ENCODE measurements around the gene SAMD1.

The SAMD1 gene

GRCh38 chr19:14120497-14120780, 29.9 kb upstream of the SAMD1 start:
- no peak for TF ChIP-seq CTCF (IDR thresholded peaks at IDR 0.05; ENCODE audit: poor library complexity, severe bottlenecking)
- Histone ChIP-seq H3K27ac (ENCODE audit: poor library complexity, severe bottlenecking) (no peak overlapping the region), H3K4me1 (ENCODE audit: insufficient read depth, poor library complexity, severe bottlenecking) (peaks cover 8% of the 10 kb centered on the region), H3K4me3 (ENCODE audit: severe bottlenecking) (no peak overlapping the region), H3K36me3 (ENCODE audit: low read depth) (peaks cover 14% of the 10 kb centered on the region), H3K9me3 (ENCODE audit: severe bottlenecking) (no peaks in the 10 kb centered on the region), H3K27me3 (ENCODE audit: insufficient read depth, poor library complexity, severe bottlenecking) (no peaks in the 10 kb centered on the region)
- DNase-seq (ENCODE audit: low spot score) (no peak), ATAC-seq (ENCODE audit: low read depth) (no peak)

DNA sequence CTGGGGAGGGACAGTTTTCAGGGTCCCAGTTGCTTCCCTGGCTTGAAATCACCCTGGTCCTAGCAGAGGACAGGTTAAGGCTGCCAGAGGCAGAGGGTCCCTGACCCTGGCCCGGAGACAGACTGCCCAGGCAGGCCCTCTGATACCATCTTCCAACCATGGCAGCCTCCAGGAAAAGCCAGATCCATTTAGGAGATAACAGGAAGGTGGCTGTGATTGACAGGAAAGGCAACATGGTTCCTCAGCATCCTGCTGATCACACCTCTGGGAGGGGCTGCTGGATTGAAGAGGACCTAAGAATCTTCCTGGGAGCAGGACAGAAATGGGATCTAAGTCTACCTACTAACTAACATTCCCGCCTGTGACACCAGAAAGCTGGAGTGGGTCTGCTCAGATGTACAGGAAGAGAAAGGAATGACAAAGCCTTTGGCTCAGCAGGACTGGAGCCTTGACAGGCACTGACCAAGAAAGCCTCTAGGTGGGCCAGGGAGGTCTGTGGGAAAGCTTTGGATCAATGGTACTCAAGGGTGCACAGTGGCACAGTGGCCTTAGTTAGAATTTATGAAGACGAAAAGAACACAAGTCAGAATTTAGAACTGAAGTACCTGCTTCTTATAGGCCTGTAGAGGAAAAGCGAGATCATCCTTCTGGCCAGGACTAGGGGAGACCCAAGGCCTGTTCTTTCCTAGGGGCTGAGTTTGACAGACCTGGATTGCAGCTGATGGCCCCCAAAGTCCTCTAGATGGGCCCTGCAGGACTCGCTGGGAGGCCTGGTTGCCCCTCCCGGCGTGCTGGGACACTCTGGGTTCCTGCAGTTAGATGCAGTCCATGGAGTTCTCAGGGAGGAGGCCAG, 29.3 kb upstream of the SAMD1 start:
- no peak for TF ChIP-seq CTCF (IDR thresholded peaks at IDR 0.05; ENCODE audit: poor library complexity, severe bottlenecking)

GRCh38 chr19:14119146-14119545, 28.6 kb upstream of the SAMD1 start:
- Histone ChIP-seq H3K27me3 (ENCODE audit: insufficient read depth, poor library complexity, severe bottlenecking) (no peaks in the 10 kb centered on the region), H3K27ac (ENCODE audit: poor library complexity, severe bottlenecking) (peak overlapping the region; percentile 67), H3K4me1 (ENCODE audit: insufficient read depth, poor library complexity, severe bottlenecking) (peaks cover 8% of the 10 kb centered on the region), H3K36me3 (ENCODE audit: low read depth) (peaks cover 3% of the 10 kb centered on the region; the same call in 1 of the 2 replicates), H3K9me3 (ENCODE audit: severe bottlenecking) (no peaks in the 10 kb centered on the region), H3K4me3 (ENCODE audit: severe bottlenecking) (no peak overlapping the region)
- ATAC-seq (ENCODE audit: low read depth) (no peak), DNase-seq (ENCODE audit: low spot score) (no peak)
- no peak for TF ChIP-seq CTCF (IDR thresholded peaks at IDR 0.05; ENCODE audit: poor library complexity, severe bottlenecking)

More for the DNA sequence above, 29.3 kb upstream of the SAMD1 start:
- Histone ChIP-seq H3K9me3 (ENCODE audit: severe bottlenecking) (no peaks in the 10 kb centered on the region), H3K27ac (ENCODE audit: poor library complexity, severe bottlenecking) (peak overlapping the region; percentile 67), H3K4me3 (ENCODE audit: severe bottlenecking) (no peak overlapping the region), H3K27me3 (ENCODE audit: insufficient read depth, poor library complexity, severe bottlenecking) (no peaks in the 10 kb centered on the region), H3K4me1 (ENCODE audit: insufficient read depth, poor library complexity, severe bottlenecking) (peaks cover 8% of the 10 kb centered on the region), H3K36me3 (ENCODE audit: low read depth) (peaks cover 10% of the 10 kb centered on the region)
- ATAC-seq (ENCODE audit: low read depth), result no peak
- no peak for DNase-seq (ENCODE audit: low spot score)

DNA sequence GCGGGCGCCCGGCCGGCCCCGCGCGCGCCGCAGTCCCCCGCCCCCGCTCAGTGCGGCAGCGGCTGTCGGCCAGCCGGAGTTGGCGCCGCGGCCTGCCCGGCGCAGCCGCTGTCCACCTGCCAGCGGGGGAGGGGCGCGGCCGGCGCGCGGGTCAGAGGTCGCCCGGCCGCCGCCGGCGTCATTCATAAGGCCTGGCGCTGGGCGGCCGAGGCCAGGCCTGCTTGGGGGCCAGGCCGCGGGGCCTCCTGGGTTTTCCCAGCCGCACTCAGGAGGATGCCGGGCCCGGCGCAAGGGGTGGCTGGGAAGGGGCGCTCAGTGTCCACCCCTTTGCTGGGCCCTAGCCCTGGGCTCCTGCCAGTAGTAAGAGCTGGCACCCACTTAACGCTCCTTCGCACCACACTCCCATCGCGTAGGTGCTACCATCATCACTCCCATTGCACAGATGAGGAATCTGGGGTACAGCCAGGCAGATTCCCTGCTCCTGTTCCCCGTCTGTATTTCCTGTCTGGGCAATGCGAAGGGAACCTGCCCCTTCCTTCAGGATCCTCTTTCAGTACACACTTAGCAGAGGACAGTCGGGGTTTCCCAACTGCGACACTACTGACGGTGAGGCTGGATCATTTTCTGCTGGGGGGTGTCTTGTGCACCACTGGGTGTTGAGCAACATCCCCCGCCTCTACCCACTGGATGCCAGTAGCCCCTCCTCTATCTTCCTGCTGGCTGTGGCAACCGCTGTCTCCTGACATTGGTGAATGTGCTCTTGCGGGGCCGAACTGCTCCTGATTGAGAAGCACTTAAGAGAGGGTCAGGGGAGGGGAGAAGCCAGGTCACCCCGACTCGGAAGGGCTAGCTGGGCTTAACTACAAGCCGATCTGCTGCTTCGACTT, 27.9 kb upstream of the SAMD1 start:
- no peaks in the 10 kb centered on the region for H3K27me3 ChIP-seq (ENCODE audit: insufficient read depth, poor library complexity, severe bottlenecking)
- peak overlapping the region; percentile 94 for H3K4me3 ChIP-seq (ENCODE audit: severe bottlenecking)
- H3K36me3 ChIP-seq (ENCODE audit: low read depth), result no peaks in the 10 kb centered on the region
- TF ChIP-seq CTCF (IDR thresholded peaks at IDR 0.05; ENCODE audit: poor library complexity, severe bottlenecking), result no peak
- peak overlapping the region; percentile 67 for H3K27ac ChIP-seq (ENCODE audit: poor library complexity, severe bottlenecking)
- no peaks in the 10 kb centered on the region for H3K9me3 ChIP-seq (ENCODE audit: severe bottlenecking)
- DNase-seq (ENCODE audit: low spot score) (no peak), ATAC-seq (ENCODE audit: low read depth) (peak; percentile 1; the same call in 1 of the 3 replicates)
- peaks cover 8% of the 10 kb centered on the region for H3K4me1 ChIP-seq (ENCODE audit: insufficient read depth, poor library complexity, severe bottlenecking)
